Liver (tissue), 3 donors: ENCODE results near the gene ARHGAP35.

Experiments used
- ATF3 ChIP-seq: IDR thresholded peaks from 2 replicates; pipeline ENCODE4 v1.6.1; 2016; ENCODE audit warnings: antibody characterized with exemption
- FOXA1 ChIP-seq: IDR thresholded peaks from 2 replicates; pipeline ENCODE4 v1.6.1; 2016; ENCODE audit warnings: antibody characterized with exemption
- JUND ChIP-seq, 2 donors: IDR thresholded peaks; 2 replicates each; pipeline ENCODE4 v1.6.1; 2016; ENCODE audit warnings: antibody characterized with exemption in 2 of 2
- MAX ChIP-seq: IDR thresholded peaks from 2 replicates; pipeline ENCODE4 v1.6.1; 2016; ENCODE audit warnings: antibody characterized with exemption
- NR2F2 ChIP-seq: IDR thresholded peaks from 2 replicates; pipeline ENCODE4 v1.6.1; 2016; ENCODE audit warnings: antibody characterized with exemption
- RAD21 ChIP-seq, 2 donors: IDR thresholded peaks; 2 replicates each; pipeline ENCODE4 v1.6.1; 2016; ENCODE audit warnings: antibody characterized with exemption in 2 of 2, mild to moderate bottlenecking in 2 of 2
- SP1 ChIP-seq: IDR thresholded peaks from 2 replicates; pipeline ENCODE4 v1.6.1; 2018; ENCODE audit warnings: antibody characterized with exemption, mild to moderate bottlenecking
- TAF1 ChIP-seq: conservative IDR thresholded peaks from 2 replicates; pipeline ENCODE4 v1.6.1; 2016; ENCODE audit warnings: antibody characterized with exemption, mild to moderate bottlenecking
- YY1 ChIP-seq: IDR thresholded peaks from 2 replicates; pipeline ENCODE4 v1.6.1; 2016; ENCODE audit warnings: antibody characterized with exemption, mild to moderate bottlenecking
- TF ChIP-seq, protein P1 (sequence below): fragments of 150-350 bp; IDR thresholded peaks from 2 replicates; pipeline ENCODE4 v1.5.1; 2017; ENCODE audit warnings: improper control_type of control experiment, low read depth, low read length; ENCODE audit not compliant: missing input control
- TF ChIP-seq, protein P2 (sequence below): IDR thresholded peaks from 2 replicates; pipeline ENCODE4 v1.6.1; 2016; ENCODE audit warnings: antibody characterized with exemption
- donor health status: healthy.
- donor health status: healthy.

DNA sequence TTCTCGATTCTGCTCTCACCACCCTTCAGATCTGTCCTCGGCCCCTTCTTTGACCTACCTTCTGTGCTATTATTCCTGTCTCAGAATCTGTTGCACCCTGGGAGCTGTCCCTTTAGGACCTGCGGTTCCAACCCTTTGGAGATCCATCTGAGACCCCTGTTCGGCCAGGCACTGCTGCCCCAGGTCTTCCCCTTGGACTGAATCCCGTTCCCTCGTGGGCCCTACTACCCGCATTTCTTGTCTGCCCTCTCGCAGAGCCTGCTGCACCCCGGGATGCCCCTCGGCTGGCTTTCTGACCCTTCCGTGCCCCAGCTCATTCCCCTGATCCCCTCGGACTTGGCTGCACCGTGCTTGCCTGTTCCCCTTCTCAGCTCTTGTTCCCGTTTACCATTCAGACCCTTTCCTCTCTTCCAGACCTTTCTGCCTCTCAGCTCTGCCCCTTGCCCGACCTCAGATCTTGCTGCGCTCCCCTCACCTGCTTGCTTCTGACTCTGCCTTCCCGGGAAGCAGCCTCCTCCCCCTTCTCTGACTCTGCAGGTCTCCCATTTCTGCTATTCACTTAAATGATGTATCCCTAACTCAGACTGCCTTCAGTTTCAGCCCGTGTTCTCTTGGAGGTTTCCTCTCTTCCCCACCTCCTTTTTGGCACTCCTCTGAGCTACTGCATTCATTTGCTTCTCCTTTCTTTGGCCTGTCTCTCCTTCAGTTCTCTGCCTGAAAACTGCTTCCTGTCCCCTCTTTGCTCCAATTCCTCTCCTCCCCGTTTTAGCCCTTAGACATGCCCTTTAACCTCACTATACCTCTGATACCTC is 1.1 kb downstream of the ARHGAP35 start:
- TF ChIP-seq SP1 (no peak), RAD21 (IDR thresholded peaks at IDR 0.05) (peak in 1 of 2 donors; percentile 14), NR2F2 (peak; percentile 14), YY1 (peak; percentile 49), ATF3 (no peak), TAF1 (no peak), MAX (no peak), JUND (IDR thresholded peaks at IDR 0.05) (no peak), FOXA1 (no peak)
- TF ChIP-seq, protein P1, sequence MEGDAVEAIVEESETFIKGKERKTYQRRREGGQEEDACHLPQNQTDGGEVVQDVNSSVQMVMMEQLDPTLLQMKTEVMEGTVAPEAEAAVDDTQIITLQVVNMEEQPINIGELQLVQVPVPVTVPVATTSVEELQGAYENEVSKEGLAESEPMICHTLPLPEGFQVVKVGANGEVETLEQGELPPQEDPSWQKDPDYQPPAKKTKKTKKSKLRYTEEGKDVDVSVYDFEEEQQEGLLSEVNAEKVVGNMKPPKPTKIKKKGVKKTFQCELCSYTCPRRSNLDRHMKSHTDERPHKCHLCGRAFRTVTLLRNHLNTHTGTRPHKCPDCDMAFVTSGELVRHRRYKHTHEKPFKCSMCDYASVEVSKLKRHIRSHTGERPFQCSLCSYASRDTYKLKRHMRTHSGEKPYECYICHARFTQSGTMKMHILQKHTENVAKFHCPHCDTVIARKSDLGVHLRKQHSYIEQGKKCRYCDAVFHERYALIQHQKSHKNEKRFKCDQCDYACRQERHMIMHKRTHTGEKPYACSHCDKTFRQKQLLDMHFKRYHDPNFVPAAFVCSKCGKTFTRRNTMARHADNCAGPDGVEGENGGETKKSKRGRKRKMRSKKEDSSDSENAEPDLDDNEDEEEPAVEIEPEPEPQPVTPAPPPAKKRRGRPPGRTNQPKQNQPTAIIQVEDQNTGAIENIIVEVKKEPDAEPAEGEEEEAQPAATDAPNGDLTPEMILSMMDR: no peak
- TF ChIP-seq, protein P2, sequence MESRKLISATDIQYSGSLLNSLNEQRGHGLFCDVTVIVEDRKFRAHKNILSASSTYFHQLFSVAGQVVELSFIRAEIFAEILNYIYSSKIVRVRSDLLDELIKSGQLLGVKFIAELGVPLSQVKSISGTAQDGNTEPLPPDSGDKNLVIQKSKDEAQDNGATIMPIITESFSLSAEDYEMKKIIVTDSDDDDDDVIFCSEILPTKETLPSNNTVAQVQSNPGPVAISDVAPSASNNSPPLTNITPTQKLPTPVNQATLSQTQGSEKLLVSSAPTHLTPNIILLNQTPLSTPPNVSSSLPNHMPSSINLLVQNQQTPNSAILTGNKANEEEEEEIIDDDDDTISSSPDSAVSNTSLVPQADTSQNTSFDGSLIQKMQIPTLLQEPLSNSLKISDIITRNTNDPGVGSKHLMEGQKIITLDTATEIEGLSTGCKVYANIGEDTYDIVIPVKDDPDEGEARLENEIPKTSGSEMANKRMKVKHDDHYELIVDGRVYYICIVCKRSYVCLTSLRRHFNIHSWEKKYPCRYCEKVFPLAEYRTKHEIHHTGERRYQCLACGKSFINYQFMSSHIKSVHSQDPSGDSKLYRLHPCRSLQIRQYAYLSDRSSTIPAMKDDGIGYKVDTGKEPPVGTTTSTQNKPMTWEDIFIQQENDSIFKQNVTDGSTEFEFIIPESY: no peak
